ENCODE measurements around the gene PABPC3. TPM values are rescaled to one million over a fixed set of nuclear protein-coding genes. Genes with fewer than 3 reads are reported as not detected.

PABPC3 gene
- total RNA-seq, 1 experiment from 2014 or later: 0.18 TPM

- Histone ChIP-seq H3K27ac (ENCODE audit: low read length) (no peak overlapping the region), H3K4me1 (ENCODE audit: control insufficient read depth, insufficient read depth, low read length) (no peaks in the 10 kb centered on the region), H3K27me3 (ENCODE audit: control insufficient read depth, insufficient read depth, low read length) (peaks cover 2% of the 10 kb centered on the region; the same call in 1 of the 2 replicates), H3K36me3 (ENCODE audit: control insufficient read depth, insufficient read depth, low read length) (no peaks in the 10 kb centered on the region), H3K4me3 (ENCODE audit: low read depth in 2 of 2, low read length in 2 of 2) (no peak overlapping the region), H3K9me3 (ENCODE audit: control insufficient read depth, insufficient read depth, low read depth, low read length) (no peaks in the 10 kb centered on the region)
- BruUV-seq (replicated peaks): no TSS peak
- in situ Hi-C loops (cut with HindIII; ENCODE audit: low pct_unique_long_range_greater_than_20kb, low sequenced_read_pairs) (no loop called here), intact Hi-C loops (cut with micrococcal nuclease; ENCODE audit: unreplicated experiment) (no loop called here)
- POLR2A ChIA-PET: no interaction called here
- DNase-seq (ENCODE audit: low read depth, low spot score) (no peak), ATAC-seq (no peak)
- TF ChIP-seq TCF7L2 (IDR thresholded peaks at IDR 0.05; ENCODE audit: low read depth, low read length): no peak
- TF ChIP-seq SIN3A (IDR thresholded peaks at IDR 0.05; ENCODE audit: borderline replicate concordance, insufficient read depth, low read depth, low read length): no peak
- TF ChIP-seq, protein P1, sequence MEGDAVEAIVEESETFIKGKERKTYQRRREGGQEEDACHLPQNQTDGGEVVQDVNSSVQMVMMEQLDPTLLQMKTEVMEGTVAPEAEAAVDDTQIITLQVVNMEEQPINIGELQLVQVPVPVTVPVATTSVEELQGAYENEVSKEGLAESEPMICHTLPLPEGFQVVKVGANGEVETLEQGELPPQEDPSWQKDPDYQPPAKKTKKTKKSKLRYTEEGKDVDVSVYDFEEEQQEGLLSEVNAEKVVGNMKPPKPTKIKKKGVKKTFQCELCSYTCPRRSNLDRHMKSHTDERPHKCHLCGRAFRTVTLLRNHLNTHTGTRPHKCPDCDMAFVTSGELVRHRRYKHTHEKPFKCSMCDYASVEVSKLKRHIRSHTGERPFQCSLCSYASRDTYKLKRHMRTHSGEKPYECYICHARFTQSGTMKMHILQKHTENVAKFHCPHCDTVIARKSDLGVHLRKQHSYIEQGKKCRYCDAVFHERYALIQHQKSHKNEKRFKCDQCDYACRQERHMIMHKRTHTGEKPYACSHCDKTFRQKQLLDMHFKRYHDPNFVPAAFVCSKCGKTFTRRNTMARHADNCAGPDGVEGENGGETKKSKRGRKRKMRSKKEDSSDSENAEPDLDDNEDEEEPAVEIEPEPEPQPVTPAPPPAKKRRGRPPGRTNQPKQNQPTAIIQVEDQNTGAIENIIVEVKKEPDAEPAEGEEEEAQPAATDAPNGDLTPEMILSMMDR (IDR thresholded peaks at IDR 0.05): no peak
- TF ChIP-seq POLR2AphosphoS5 (IDR thresholded peaks at IDR 0.05; ENCODE audit: low read depth, low read length): no peak
- TF ChIP-seq REST (IDR thresholded peaks at IDR 0.05; ENCODE audit: insufficient read depth in 1 of 2, low read depth in 2 of 2, low read length in 1 of 2): no peak
- CTCF ChIA-PET: no interaction called here
Measured at GRCh38 chr13:25141042-25141441, 45.1 kb downstream of the PABPC3 start.

DNA sequence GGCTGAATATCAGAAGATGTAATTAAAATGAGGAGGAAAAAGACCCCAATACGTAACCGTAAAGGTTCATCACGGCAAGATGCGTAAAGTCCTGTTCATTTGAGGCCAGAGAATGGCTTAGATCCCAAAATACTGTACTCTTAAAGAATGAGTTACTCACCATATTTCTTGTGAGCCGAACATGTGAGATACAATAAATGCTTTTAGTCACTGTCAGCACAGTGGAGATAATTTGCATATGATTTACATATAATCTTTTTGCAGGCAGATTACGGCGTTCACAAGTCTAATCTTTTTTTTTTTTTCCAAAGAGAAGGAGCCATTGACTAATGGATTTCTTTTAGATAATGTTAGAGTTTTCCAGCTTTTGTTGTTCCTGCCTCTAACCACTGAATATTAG is 47.8 kb downstream of the PABPC3 start:
- Histone ChIP-seq H3K9me3 (ENCODE audit: control insufficient read depth, insufficient read depth, low read depth, low read length) (no peaks in the 10 kb centered on the region), H3K27ac (ENCODE audit: low read length) (no peak overlapping the region), H3K4me1 (ENCODE audit: control insufficient read depth, insufficient read depth, low read length) (no peaks in the 10 kb centered on the region), H3K36me3 (ENCODE audit: control insufficient read depth, insufficient read depth, low read length) (no peaks in the 10 kb centered on the region), H3K27me3 (ENCODE audit: control insufficient read depth, insufficient read depth, low read length) (no peaks in the 10 kb centered on the region), H3K4me3 (ENCODE audit: low read depth in 2 of 2, low read length in 2 of 2) (no peak overlapping the region)
- DNase-seq (ENCODE audit: low read depth, low spot score) (no peak), ATAC-seq (no peak)
- POLR2A ChIA-PET: no interaction called here
- TF ChIP-seq REST (IDR thresholded peaks at IDR 0.05; ENCODE audit: insufficient read depth in 1 of 2, low read depth in 2 of 2, low read length in 1 of 2): no peak
- TF ChIP-seq TCF7L2 (IDR thresholded peaks at IDR 0.05; ENCODE audit: low read depth, low read length): no peak
- no peak for TF ChIP-seq SIN3A (IDR thresholded peaks at IDR 0.05; ENCODE audit: borderline replicate concordance, insufficient read depth, low read depth, low read length)
- no peak for TF ChIP-seq POLR2AphosphoS5 (IDR thresholded peaks at IDR 0.05; ENCODE audit: low read depth, low read length)
- TF ChIP-seq, protein P1 (IDR thresholded peaks at IDR 0.05): no peak
- in situ Hi-C loops (cut with HindIII; ENCODE audit: low pct_unique_long_range_greater_than_20kb, low sequenced_read_pairs) (no loop called here), intact Hi-C loops (cut with micrococcal nuclease; ENCODE audit: unreplicated experiment) (no loop called here)
- no TSS peak for BruUV-seq (replicated peaks)
- CTCF ChIA-PET: no interaction called here
